CD8-positive, alpha-beta memory T cell (primary cell): Measurements from ENCODE around the gene GMDS. TPM values are rescaled to one million over a fixed set of nuclear protein-coding genes. Genes with fewer than 3 reads are reported as not detected.

ENCODE experiments used
- CTCF ChIA-PET: fragments of 350-600 bp; sonication (Branson Sonifier 250); formaldehyde crosslinking; loops from one replicate; lab custom pipeline; 2021; ENCODE audit warnings: antibody characterized with exemption; lab: Charles Lee
- POLR2A ChIA-PET: fragments of 350-600 bp; sonication (Branson Sonifier 250); formaldehyde crosslinking; loops from one replicate; lab custom pipeline; 2021; ENCODE audit warnings: antibody characterized with exemption; lab: Charles Lee
- DNase-seq, 5 donors: peaks; one replicate each; pipeline versions ENCODE4 v3.0.0 to v3.0.0-alpha.2; 2020 to 2022; ENCODE audit warnings: mixed read lengths in 1 of 5
- H3K27ac ChIP-seq: one replicate; pipeline ENCODE4 v1.7.0; 2013; ENCODE audit warnings: low read depth, mild to moderate bottlenecking, low read length, moderate library complexity
- H3K27me3 ChIP-seq: 2 replicates; pipeline ENCODE4 v1.7.0; 2013; ENCODE audit warnings: low read length, mild to moderate bottlenecking; ENCODE audit not compliant: insufficient read depth, poor library complexity, severe bottlenecking
- H3K36me3 ChIP-seq: 2 replicates; pipeline ENCODE4 v1.7.0; 2013; ENCODE audit warnings: mild to moderate bottlenecking, low read length, moderate library complexity; ENCODE audit not compliant: insufficient read depth
- H3K4me1 ChIP-seq: 2 replicates; pipeline ENCODE4 v1.7.0; 2013; ENCODE audit warnings: mild to moderate bottlenecking, low read length, moderate library complexity; ENCODE audit not compliant: insufficient read depth
- H3K4me3 ChIP-seq: 2 replicates; pipeline ENCODE4 v1.7.0; 2013; ENCODE audit warnings: mild to moderate bottlenecking, low read length
- H3K9me3 ChIP-seq: 2 replicates; pipeline ENCODE4 v1.7.0; 2013; ENCODE audit warnings: mild to moderate bottlenecking, low read length
- H3K27ac Mint-ChIP-seq, 8 donors: one replicate each; pipeline ENCODE4 v1.8.0; 2020 to 2021; ENCODE audit warnings: mixed read lengths in 8 of 8, mild to moderate bottlenecking in 6 of 8, inconsistent platforms in 3 of 8, moderate library complexity in 3 of 8
- H3K27me3 Mint-ChIP-seq, 2 donors: one replicate each; pipeline ENCODE4 v1.8.0; 2020 to 2021; ENCODE audit warnings: mixed read lengths in 2 of 2, mild to moderate bottlenecking in 1 of 2, moderate library complexity in 1 of 2
- H3K36me3 Mint-ChIP-seq, 3 donors: one replicate each; pipeline ENCODE4 v1.8.0; 2020 to 2021; ENCODE audit warnings: mixed read lengths in 3 of 3, inconsistent platforms in 1 of 3, mild to moderate bottlenecking in 1 of 3
- H3K4me1 Mint-ChIP-seq, 3 donors: one replicate each; pipeline ENCODE4 v1.8.0; 2020 to 2021; ENCODE audit warnings: mixed read lengths in 3 of 3, inconsistent platforms in 1 of 3, mild to moderate bottlenecking in 1 of 3
- H3K4me3 Mint-ChIP-seq, 7 donors: one replicate each; pipeline ENCODE4 v1.8.0; 2020 to 2021; ENCODE audit warnings: mixed read lengths in 7 of 7, mild to moderate bottlenecking in 6 of 7, moderate library complexity in 4 of 7, inconsistent platforms in 2 of 7
- H3K9me3 Mint-ChIP-seq, 5 donors: one replicate each; pipeline ENCODE4 v1.8.0; 2020 to 2022; ENCODE audit warnings: mixed read lengths in 5 of 5, mild to moderate bottlenecking in 3 of 5, moderate library complexity in 2 of 5, inconsistent platforms in 1 of 5
- polyA plus RNA-seq: library from polyadenylated mRNA; unstranded; fragments of 300-500 nt; fragmentation: Illumina TruSeq; gene quantifications from one replicate; pipeline ENCODE4 v1.2.3, GENCODE V29; 2021
- total RNA-seq, 2 experiments: library from RNA; stranded (reverse); gene quantifications; one replicate each; pipeline ENCODE4 v1.2.3, GENCODE V29; 2021

GMDS gene
- total and polyA plus RNA-seq, 3 experiments from 2014 or later: 16.4 to 33.4 (median 28.6) TPM

GRCh38 chr6:1749041-1749440, 496.4 kb downstream of the GMDS start:
- H3K27ac Mint-ChIP-seq: no peak overlapping the region
- Histone ChIP-seq H3K27ac (no peak overlapping the region), H3K36me3 (no peaks in the 10 kb centered on the region), H3K4me3 (no peak overlapping the region), H3K9me3 (no peaks in the 10 kb centered on the region), H3K4me1 (no peaks in the 10 kb centered on the region), H3K27me3 (no peaks in the 10 kb centered on the region)
- peaks cover 3 to 19% (median 11%) of the 10 kb centered on the region in 5 donors for H3K9me3 Mint-ChIP-seq
- no peaks in the 10 kb centered on the region for H3K27me3 Mint-ChIP-seq
- peaks cover 7 to 25% (median 12%) of the 10 kb centered on the region in 3 donors for H3K36me3 Mint-ChIP-seq
- CTCF ChIA-PET: no interaction called here
- POLR2A ChIA-PET: no interaction called here
- no peaks in the 10 kb centered on the region for H3K4me1 Mint-ChIP-seq
- no peak for DNase-seq
- no peak overlapping the region for H3K4me3 Mint-ChIP-seq

- peaks cover 5 to 12% (median 7%) of the 10 kb centered on the region in 3 donors for H3K36me3 Mint-ChIP-seq
- POLR2A ChIA-PET: no interaction called here
Measured at GRCh38 chr6:1747531-1747930, 497.9 kb downstream of the GMDS start.

GRCh38 chr6:1747003-1747402, 498.4 kb downstream of the GMDS start:
- ChIA-PET POLR2A (no interaction called here), CTCF (no interaction called here)
- H3K27ac Mint-ChIP-seq: no peak overlapping the region
- peaks cover 8 to 12% (median 8%) of the 10 kb centered on the region in 3 donors for H3K36me3 Mint-ChIP-seq
- Histone ChIP-seq H3K27me3 (no peaks in the 10 kb centered on the region), H3K4me1 (no peaks in the 10 kb centered on the region), H3K27ac (no peak overlapping the region), H3K4me3 (no peak overlapping the region), H3K9me3 (no peaks in the 10 kb centered on the region), H3K36me3 (no peaks in the 10 kb centered on the region)
- no peaks in the 10 kb centered on the region for H3K4me1 Mint-ChIP-seq
- H3K27me3 Mint-ChIP-seq: no peaks in the 10 kb centered on the region
- no peak overlapping the region for H3K4me3 Mint-ChIP-seq
- no peak for DNase-seq
- H3K9me3 Mint-ChIP-seq: peaks cover 0 to 4% (median under 1%) of the 10 kb centered on the region in 5 donors

More at GRCh38 chr6:1747531-1747930, 497.9 kb downstream of the GMDS start:
- no peaks in the 10 kb centered on the region for H3K4me1 Mint-ChIP-seq
- DNase-seq: no peak
- no peak overlapping the region for H3K4me3 ChIP-seq
- no peak overlapping the region for H3K27ac ChIP-seq
- no peaks in the 10 kb centered on the region for H3K9me3 ChIP-seq
- H3K27ac Mint-ChIP-seq: no peak overlapping the region
- H3K27me3 Mint-ChIP-seq: no peaks in the 10 kb centered on the region
- H3K4me1 ChIP-seq: no peaks in the 10 kb centered on the region
- CTCF ChIA-PET: no interaction called here
- peaks cover 0 to 9% (median 5%) of the 10 kb centered on the region in 5 donors for H3K9me3 Mint-ChIP-seq
- no peaks in the 10 kb centered on the region for H3K27me3 ChIP-seq
- H3K4me3 Mint-ChIP-seq: no peak overlapping the region
- H3K36me3 ChIP-seq: no peaks in the 10 kb centered on the region

- no peak overlapping the region for H3K27ac Mint-ChIP-seq
- no peaks in the 10 kb centered on the region for H3K4me1 Mint-ChIP-seq
- ChIA-PET CTCF (no interaction called here), POLR2A (no interaction called here)
- no peak overlapping the region for H3K4me3 Mint-ChIP-seq
- no peak overlapping the region for H3K27ac ChIP-seq
- no peaks in the 10 kb centered on the region for H3K9me3 Mint-ChIP-seq
- H3K27me3 ChIP-seq: no peaks in the 10 kb centered on the region
- no peaks in the 10 kb centered on the region for H3K36me3 ChIP-seq
- H3K36me3 Mint-ChIP-seq: peaks cover 7 to 12% (median 7%) of the 10 kb centered on the region in 3 donors
- no peak for DNase-seq
- no peaks in the 10 kb centered on the region for H3K27me3 Mint-ChIP-seq
- H3K4me1 ChIP-seq: no peaks in the 10 kb centered on the region
- H3K4me3 ChIP-seq: no peak overlapping the region
- H3K9me3 ChIP-seq: no peaks in the 10 kb centered on the region
Measured at GRCh38 chr6:1745814-1746213, 499.6 kb downstream of the GMDS start.

GRCh38 chr6:1744543-1744942, 500.9 kb downstream of the GMDS start:
- no peak overlapping the region for H3K27ac Mint-ChIP-seq
- no peaks in the 10 kb centered on the region for H3K27me3 ChIP-seq
- H3K36me3 ChIP-seq: no peaks in the 10 kb centered on the region
- CTCF ChIA-PET: no interaction called here
- H3K4me3 Mint-ChIP-seq: no peak overlapping the region
- H3K9me3 ChIP-seq: no peaks in the 10 kb centered on the region
- no peaks in the 10 kb centered on the region for H3K4me1 Mint-ChIP-seq
- no peaks in the 10 kb centered on the region for H3K9me3 Mint-ChIP-seq
- no peaks in the 10 kb centered on the region for H3K27me3 Mint-ChIP-seq
- no peak overlapping the region for H3K4me3 ChIP-seq
- no peak overlapping the region for H3K27ac ChIP-seq
- H3K36me3 Mint-ChIP-seq: peaks cover 7 to 12% (median 7%) of the 10 kb centered on the region in 3 donors
- DNase-seq: no peak
- no peaks in the 10 kb centered on the region for H3K4me1 ChIP-seq
- POLR2A ChIA-PET: no interaction called here

GRCh38 chr6:1739680-1740079, 505.7 kb downstream of the GMDS start:
- Mint-ChIP-seq H3K36me3 (peaks cover 7 to 12% (median 7%) of the 10 kb centered on the region in 3 donors), H3K27ac (no peak overlapping the region), H3K4me1 (no peaks in the 10 kb centered on the region), H3K9me3 (no peaks in the 10 kb centered on the region), H3K4me3 (no peak overlapping the region), H3K27me3 (peaks cover 0 to 1% of the 10 kb centered on the region in 2 donors)
- H3K36me3 ChIP-seq: no peaks in the 10 kb centered on the region
- H3K27ac ChIP-seq: no peak overlapping the region
- no peaks in the 10 kb centered on the region for H3K9me3 ChIP-seq
- H3K4me1 ChIP-seq: no peaks in the 10 kb centered on the region
- CTCF ChIA-PET: no interaction called here
- no peaks in the 10 kb centered on the region for H3K27me3 ChIP-seq
- H3K4me3 ChIP-seq: no peak overlapping the region
- no peak for DNase-seq
- POLR2A ChIA-PET: no interaction called here

GRCh38 chr6:1739220-1739619, 506.2 kb downstream of the GMDS start:
- Histone ChIP-seq H3K27ac (no peak overlapping the region), H3K4me1 (no peaks in the 10 kb centered on the region), H3K36me3 (no peaks in the 10 kb centered on the region), H3K4me3 (no peak overlapping the region), H3K9me3 (no peaks in the 10 kb centered on the region), H3K27me3 (no peaks in the 10 kb centered on the region)
- no peak overlapping the region for H3K4me3 Mint-ChIP-seq
- H3K4me1 Mint-ChIP-seq: no peaks in the 10 kb centered on the region
- H3K27ac Mint-ChIP-seq: no peak overlapping the region
- CTCF ChIA-PET: no interaction called here
- H3K9me3 Mint-ChIP-seq: no peaks in the 10 kb centered on the region
- H3K36me3 Mint-ChIP-seq: peaks cover 7 to 11% (median 7%) of the 10 kb centered on the region in 3 donors
- POLR2A ChIA-PET: no interaction called here
- peaks cover 0 to 1% of the 10 kb centered on the region in 2 donors for H3K27me3 Mint-ChIP-seq
- no peak for DNase-seq

GRCh38 chr6:1738558-1739081, 506.8 kb downstream of the GMDS start:
- H3K27me3 Mint-ChIP-seq: peaks cover 0 to 1% of the 10 kb centered on the region in 2 donors
- Histone ChIP-seq H3K27me3 (no peaks in the 10 kb centered on the region), H3K4me3 (no peak overlapping the region), H3K27ac (no peak overlapping the region), H3K4me1 (no peaks in the 10 kb centered on the region), H3K36me3 (no peaks in the 10 kb centered on the region), H3K9me3 (no peaks in the 10 kb centered on the region)
- no peaks in the 10 kb centered on the region for H3K9me3 Mint-ChIP-seq
- CTCF ChIA-PET: no interaction called here
- peaks cover 7 to 9% (median 7%) of the 10 kb centered on the region in 3 donors for H3K36me3 Mint-ChIP-seq
- no peak for DNase-seq
- H3K4me3 Mint-ChIP-seq: no peak overlapping the region
- no peak overlapping the region for H3K27ac Mint-ChIP-seq
- POLR2A ChIA-PET: no interaction called here
- no peaks in the 10 kb centered on the region for H3K4me1 Mint-ChIP-seq
